ENCODE results near the gene DPP9.
"Not testable (repeated sequence)": the region's sequence is repeated elsewhere in the genome, so short reads cannot be mapped to it uniquely, and the experiment has no call there.

Gene DPP9

GRCh38 chr19:4684312-4685095 is 39.1 kb downstream of the DPP9 start:
- DNase-seq: no peak

- no peak for DNase-seq
Measured at GRCh38 chr19:4682417-4683200, 41.0 kb downstream of the DPP9 start.

- DNase-seq: not testable (repeated sequence)
Measured at GRCh38 chr19:4680021-4680420, 43.6 kb downstream of the DPP9 start.

GRCh38 chr19:4678881-4679790 is 44.5 kb downstream of the DPP9 start:
- DNase-seq: no peak

- DNase-seq: no peak
Measured at GRCh38 chr19:4676955-4677731, 46.5 kb downstream of the DPP9 start.

GRCh38 chr19:4675346-4675745 is 48.3 kb downstream of the DPP9 start:
- DNase-seq: no peak

GRCh38 chr19:4673726-4674125 is 49.9 kb downstream of the DPP9 start:
- no peak for DNase-seq

GRCh38 chr19:4673216-4673615 is 50.4 kb downstream of the DPP9 start:
- no peak for DNase-seq

- DNase-seq: no peak
Measured at GRCh38 chr19:4671185-4671851, 52.3 kb downstream of the DPP9 start.

GRCh38 chr19:4669723-4670480 is 53.7 kb downstream of the DPP9 start, which contains the start of gene MYDGF:
MYDGF (minus strand) TSS chr19:4670342; CDS start chr19:4670334, 8 bp downstream.
- peak; percentile 90 to 95 (median 92) for DNase-seq

GRCh38 chr19:4664642-4665041 is 59.0 kb downstream of the DPP9 start:
- no peak for DNase-seq

GRCh38 chr19:4662812-4663211 is 60.8 kb downstream of the DPP9 start:
- no peak for DNase-seq

GRCh38 chr19:4662020-4662695 is 61.5 kb downstream of the DPP9 start:
- no peak for DNase-seq

- no peak for DNase-seq
Measured at GRCh38 chr19:4660993-4661392, 62.6 kb downstream of the DPP9 start.

GRCh38 chr19:4660181-4660791 is 63.4 kb downstream of the DPP9 start:
- DNase-seq: no peak

GRCh38 chr19:4657835-4658234 is 65.8 kb downstream of the DPP9 start:
- no peak for DNase-seq

- DNase-seq: no peak
Measured at GRCh38 chr19:4657262-4657661, 66.4 kb downstream of the DPP9 start.

- DNase-seq: no peak
Measured at GRCh38 chr19:4656102-4656501, 67.5 kb downstream of the DPP9 start.
